Activated CD4-positive, alpha-beta T cell treated with anti-CD3 and anti-CD28 coated beads, Interleukin-2, amount 50 U/mL, for 48 hours (primary cell): ENCODE results near the gene MAGI2.

Experiments used
- DNase-seq, 2 experiments: peaks; one replicate each; pipeline ENCODE4 v3.0.0-alpha.2; 2020

The MAGI2 gene

GRCh38 chr7:78191475-78192079 lies 1261.9 kb downstream of the MAGI2 start:
- DNase-seq, result no peak

DNA sequence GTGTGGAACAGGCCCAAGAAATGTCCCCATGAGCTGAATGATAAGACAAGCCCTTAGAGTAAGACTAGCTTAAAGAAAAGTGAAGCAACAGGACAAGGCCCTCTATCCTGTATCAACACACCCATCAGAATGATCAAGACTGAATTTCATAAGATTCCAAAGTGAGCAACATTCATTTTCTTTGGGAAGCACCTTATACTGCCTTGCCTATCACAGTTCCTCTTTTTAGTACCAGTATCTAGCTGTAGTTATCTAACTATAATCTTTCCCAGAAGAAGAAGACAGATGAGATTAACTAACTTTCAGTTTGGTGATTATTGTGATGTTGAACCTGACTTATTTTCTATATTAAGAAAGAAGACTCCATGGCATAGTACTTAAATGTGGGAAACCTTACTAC lies 1263.7 kb downstream of the MAGI2 start:
- no peak for DNase-seq

DNA sequence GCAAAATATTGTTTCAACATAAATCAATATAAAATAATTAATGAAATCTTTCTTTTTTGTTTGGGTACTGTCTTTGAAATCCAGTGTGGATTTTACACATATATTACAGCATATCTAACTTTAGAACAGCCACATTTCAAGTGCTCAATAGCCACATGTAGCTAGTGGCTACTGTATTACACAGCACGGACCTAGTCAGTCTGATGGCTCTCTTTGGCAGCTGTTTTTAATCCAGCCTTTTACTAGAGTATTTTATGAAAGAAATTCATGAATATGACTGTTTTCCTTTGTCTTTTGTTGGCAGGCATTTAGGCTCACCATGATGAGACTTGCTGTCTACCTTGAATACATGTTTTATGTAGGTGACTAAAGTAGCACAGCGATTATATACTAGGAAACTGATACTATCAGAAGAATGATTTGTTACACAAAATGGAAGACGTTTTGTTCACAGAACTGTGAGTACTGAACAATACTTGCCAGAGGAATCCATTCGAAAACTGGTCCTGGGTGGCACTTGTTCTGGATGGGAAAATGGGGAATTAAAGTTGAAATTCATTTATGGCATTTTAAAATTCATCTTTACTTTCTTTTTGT lies 1268.2 kb downstream of the MAGI2 start:
- no peak for DNase-seq

- DNase-seq, result no peak
Observed at GRCh38 chr7:78184299-78184698, 1269.2 kb downstream of the MAGI2 start.

DNA sequence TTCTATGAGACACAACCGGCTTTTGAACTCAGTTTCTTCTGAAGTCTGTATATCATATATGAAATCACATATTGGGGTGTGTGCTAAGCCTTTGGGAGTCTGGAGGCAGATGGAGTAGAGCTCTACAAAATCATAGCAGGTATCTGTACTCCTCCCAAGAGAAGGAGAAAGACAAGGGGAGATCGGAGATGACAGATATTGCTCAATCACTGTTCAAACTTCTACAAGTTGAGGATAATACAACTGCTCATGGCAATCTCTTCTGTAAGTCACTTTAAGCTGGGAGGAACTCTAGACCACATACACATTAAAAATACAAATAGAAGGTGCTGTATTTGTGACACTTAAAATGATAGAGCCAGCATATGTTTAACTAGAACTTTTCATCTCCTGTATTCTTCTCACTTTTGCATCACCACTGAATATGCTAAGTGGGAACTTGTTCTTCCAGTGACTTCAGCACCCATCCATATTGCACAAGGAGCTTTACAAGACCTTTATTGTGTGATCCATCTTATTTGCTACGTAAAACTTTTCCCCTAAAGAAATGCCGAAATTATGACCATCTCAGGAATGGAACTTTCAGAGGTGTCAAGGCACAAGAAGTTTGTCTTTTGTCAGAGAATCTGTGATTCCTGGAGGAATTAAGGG lies 1273.5 kb downstream of the MAGI2 start:
- DNase-seq, result no peak

DNA sequence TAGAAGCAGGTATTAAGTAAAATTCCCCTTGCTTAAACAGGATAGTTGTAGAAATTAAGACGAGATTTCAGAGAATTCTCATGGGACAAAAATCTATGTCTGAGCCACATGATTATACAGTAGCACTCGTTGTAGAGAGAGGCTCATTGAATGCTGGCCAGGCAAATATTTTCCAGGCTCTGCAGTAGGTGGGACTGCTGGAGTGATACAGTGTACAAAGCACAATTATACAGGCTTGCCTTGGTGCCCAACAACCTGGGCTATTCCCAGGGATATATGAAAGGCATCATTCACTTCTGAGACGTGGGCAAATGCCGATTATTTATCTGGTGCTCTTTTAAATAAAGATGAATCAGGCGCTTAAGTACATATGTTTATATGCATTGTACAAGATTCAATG lies 1274.3 kb downstream of the MAGI2 start:
- DNase-seq, result no peak

- DNase-seq, result no peak
Observed at GRCh38 chr7:78178319-78178718, 1275.1 kb downstream of the MAGI2 start.

GRCh38 chr7:78176171-78176570 lies 1277.3 kb downstream of the MAGI2 start:
- DNase-seq, result no peak

GRCh38 chr7:78175330-78176100 lies 1278.0 kb downstream of the MAGI2 start:
- no peak for DNase-seq

DNA sequence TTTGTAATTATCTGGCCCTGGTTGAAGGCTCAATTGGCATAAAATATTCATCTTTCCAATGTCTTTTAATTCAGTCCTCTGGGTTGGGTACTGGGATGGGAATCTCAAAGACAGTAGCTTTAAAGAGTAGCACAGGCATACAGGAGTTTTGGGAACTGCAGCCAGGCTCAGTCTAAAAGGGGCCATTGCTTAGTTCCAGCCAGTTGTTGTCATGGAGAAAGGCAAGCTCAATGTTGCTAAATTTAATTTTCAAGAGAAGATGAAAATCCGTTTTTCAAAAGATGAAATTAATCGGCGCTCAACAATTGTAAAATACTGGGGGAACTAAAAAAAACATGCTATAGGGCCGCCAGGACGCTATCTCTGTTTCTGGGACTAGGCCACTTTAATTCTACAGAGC lies 1279.8 kb downstream of the MAGI2 start:
- no peak for DNase-seq

GRCh38 chr7:78172933-78173591 lies 1280.4 kb downstream of the MAGI2 start:
- DNase-seq, result no peak

DNA sequence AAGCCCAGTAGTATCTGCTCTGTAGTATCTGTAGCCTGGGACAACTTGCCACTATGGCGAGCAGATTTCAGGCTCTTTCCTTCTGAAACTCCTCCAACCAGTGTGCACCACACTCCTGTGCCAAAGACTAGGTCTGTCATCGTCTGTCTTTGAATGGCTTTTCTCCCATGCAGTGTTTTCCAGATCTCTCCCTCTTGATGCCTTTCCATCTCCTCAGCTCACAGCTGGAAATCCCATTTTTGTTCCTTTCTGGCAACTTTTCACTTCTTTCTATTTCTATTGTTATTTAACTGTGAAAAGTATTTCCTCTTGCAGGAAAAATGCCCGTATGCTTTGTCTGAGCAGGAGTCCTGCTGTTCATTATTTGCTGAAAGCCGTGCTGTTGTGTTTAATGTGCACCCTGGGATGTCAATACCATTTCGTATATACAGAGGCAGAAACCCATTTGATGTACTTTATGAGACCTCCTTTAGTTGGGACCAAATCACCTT lies 1281.2 kb downstream of the MAGI2 start:
- no peak for DNase-seq

DNA sequence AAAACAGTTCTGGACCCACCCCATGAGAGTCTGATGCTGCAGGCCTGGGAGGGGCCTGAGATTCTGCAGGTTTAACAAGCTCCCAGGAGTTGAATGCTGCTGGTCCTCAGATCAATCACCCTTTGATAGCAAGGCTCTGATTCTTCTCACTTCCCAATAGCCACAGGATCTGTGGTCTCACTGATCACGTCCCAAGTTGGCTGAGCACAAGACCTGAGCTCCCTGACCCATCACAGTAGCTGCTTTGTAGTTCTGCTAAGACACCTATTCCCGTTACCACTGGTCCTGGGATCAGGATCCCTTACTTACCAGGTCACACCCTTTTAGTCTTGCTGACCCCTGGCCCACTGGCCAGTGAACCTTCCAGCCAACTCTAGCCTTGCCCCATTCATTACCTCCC lies 1282.1 kb downstream of the MAGI2 start:
- DNase-seq, result no peak

GRCh38 chr7:78170815-78171214 lies 1282.7 kb downstream of the MAGI2 start:
- no peak for DNase-seq

- no peak for DNase-seq
Observed at GRCh38 chr7:78169992-78170391, 1283.5 kb downstream of the MAGI2 start.

DNA sequence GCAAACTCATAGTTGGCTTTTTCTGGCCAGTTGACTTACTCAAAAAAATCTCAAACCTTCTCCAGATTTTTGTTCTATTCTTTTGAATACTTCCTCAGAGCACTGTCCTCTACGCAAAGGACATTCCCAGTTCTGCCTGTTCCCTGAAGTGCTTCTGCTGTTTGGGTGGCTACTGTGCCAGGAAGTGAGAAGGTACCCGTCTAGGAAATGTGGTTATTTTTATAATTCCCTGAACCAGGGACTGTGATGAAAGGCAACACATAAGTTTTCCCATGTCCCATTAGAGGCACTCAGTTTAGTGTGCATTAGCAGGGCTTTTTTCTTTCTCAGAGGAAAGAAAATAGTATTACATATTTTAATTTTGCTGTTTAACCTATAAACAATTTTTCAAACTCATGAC lies 1284.6 kb downstream of the MAGI2 start:
- DNase-seq, result no peak

DNA sequence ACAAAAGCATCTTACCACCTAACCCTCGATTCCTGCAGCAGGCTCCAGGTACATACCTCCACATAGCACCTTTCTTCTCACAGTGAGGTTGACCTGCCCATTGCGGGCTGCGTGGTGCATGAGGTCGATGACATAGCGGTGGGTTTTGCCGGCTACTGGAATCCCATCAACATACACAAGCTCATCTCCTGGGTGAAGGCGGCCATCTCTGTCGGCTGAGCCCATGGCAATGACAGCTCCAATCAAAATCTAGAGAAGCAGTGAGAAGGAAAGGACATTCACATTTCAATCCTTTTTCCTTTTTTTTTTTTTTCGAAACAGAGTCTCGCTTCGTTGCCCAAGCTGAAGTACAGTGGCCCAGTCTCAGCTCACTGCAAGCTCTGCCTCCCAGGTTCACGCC lies 1285.6 kb downstream of the MAGI2 start:
- no peak for DNase-seq

GRCh38 chr7:78165854-78166253 lies 1287.6 kb downstream of the MAGI2 start:
- DNase-seq, result no peak

GRCh38 chr7:78165454-78165853 lies 1288.0 kb downstream of the MAGI2 start:
- DNase-seq, result no peak

- no peak for DNase-seq
Observed at GRCh38 chr7:78164459-78164858, 1289.0 kb downstream of the MAGI2 start.

- DNase-seq, result no peak
Observed at GRCh38 chr7:78161781-78162180, 1291.7 kb downstream of the MAGI2 start.

GRCh38 chr7:78159545-78159944 lies 1293.9 kb downstream of the MAGI2 start:
- no peak for DNase-seq

- DNase-seq, result no peak
Observed at GRCh38 chr7:78153285-78153684, 1300.2 kb downstream of the MAGI2 start.
